Sigmoid colon (tissue), 7 donors: ENCODE data around the gene PLXNA4. TPM values are rescaled to one million over a fixed set of nuclear protein-coding genes. Genes with fewer than 3 reads are reported as not detected.

ENCODE experiments used
- DNase-seq: peaks from one replicate; pipeline ENCODE4 v3.0.0-alpha.2; 2019
- H3K27ac ChIP-seq, 4 donors: fragments of 200-600 bp; sonication (generic); one replicate each; pipeline ENCODE4 v1.5.1; 2016 to 2019; ENCODE audit warnings: mild to moderate bottlenecking in 1 of 4
- H3K27me3 ChIP-seq, 3 donors: fragments of 200-600 bp; sonication (generic); one replicate each; pipeline ENCODE4 v1.5.1; 2019; ENCODE audit warnings: mild to moderate bottlenecking in 1 of 3
- H3K36me3 ChIP-seq, 4 donors: fragments of 200-600 bp; sonication (generic); one replicate each; pipeline ENCODE4 v1.5.1; 2016 to 2019
- H3K4me1 ChIP-seq, 4 donors: fragments of 200-600 bp; sonication (generic); one replicate each; pipeline ENCODE4 v1.5.1; 2017 to 2019
- H3K4me3 ChIP-seq, 4 donors: fragments of 200-600 bp; sonication (generic); one replicate each; pipeline ENCODE4 v1.5.1; 2017 to 2019; ENCODE audit warnings: mild to moderate bottlenecking in 2 of 4, moderate library complexity in 1 of 4
- H3K9me3 ChIP-seq, 4 donors: fragments of 200-600 bp in 3 of 4; sonication (generic) in 3 of 4; one replicate each; pipeline versions ENCODE4 v1.5.1 to v1.6.1; 2013 to 2019
- EP300 ChIP-seq, 4 donors: sonication (generic); formaldehyde crosslinking; IDR thresholded peaks; one replicate each; pipeline ENCODE4 v1.6.1; 2017; ENCODE audit warnings: antibody characterized with exemption in 4 of 4
- POLR2A ChIP-seq, 2 donors: fragments of 450-650 bp; IDR thresholded peaks; one replicate each; pipeline ENCODE4 v1.6.1; 2016; ENCODE audit warnings: antibody characterized with exemption in 2 of 2, mild to moderate bottlenecking in 2 of 2, moderate library complexity in 2 of 2
- POLR2AphosphoS5 ChIP-seq, 4 donors: sonication (generic); formaldehyde crosslinking; IDR thresholded peaks; one replicate each; pipeline ENCODE4 v1.6.1; 2017; ENCODE audit warnings: antibody characterized with exemption in 4 of 4
- WGBS, 2 donors: extraction: QIAGEN DNeasy Blood & Tissue Kit; methylation state at CpG; one replicate each; pipeline ENCODE4 v1.1.7; 2013; 5-methylcytosine and 5-hydroxymethylcytosine counted together
- intact Hi-C: fragments of 100-400 bp; cut with DNase I; formaldehyde crosslinking; loops from one replicate; pipeline ENCODE4 v1.15.1; 2023
- polyA plus RNA-seq, 3 donors: library from polyadenylated mRNA; stranded (reverse); fragments of 200-250 nt; gene quantifications; one replicate each; pipeline ENCODE4 v1.2.3, GENCODE V29; 2013
- total RNA-seq, 4 donors: library from RNA; depleted of rRNA; stranded (reverse); fragments of >200 nt; gene quantifications; one replicate each; pipeline ENCODE4 v1.1.0, GENCODE V29; 2016
- TF ChIP-seq, protein P1 (sequence below), 4 experiments: fragments of 450-650 bp in 3 of 4; fragments of 200-600 bp in 1 of 4; IDR thresholded peaks; one replicate each; pipeline ENCODE4 v1.5.1; 2016 to 2019; ENCODE audit warnings: antibody characterized with exemption in 4 of 4, mild to moderate bottlenecking in 3 of 4, moderate library complexity in 2 of 4
- donor health status: healthy with polysubstance abuse.
- donor health status: Bipolar disorder and iron deficiency.
- donor health status: healthy.

PLXNA4 gene
- total and polyA plus RNA-seq, 7 donors: under 0.01 to 10.5 (median 3.7) TPM; not detected in 1

GRCh38 chr7:132080967-132081668 is 495.2 kb downstream of the PLXNA4 start:
- peak; percentile 80 for DNase-seq
- H3K27ac ChIP-seq: peak overlapping the region; percentile 12 to 73 (median 62)
- TF ChIP-seq POLR2A (IDR thresholded peaks at IDR 0.05) (no peak), POLR2AphosphoS5 (IDR thresholded peaks at IDR 0.05) (peak in 3 of 4 donors; percentile 43 to 80 (median 65))
- H3K9me3 ChIP-seq: no peaks in the 10 kb centered on the region
- no peaks in the 10 kb centered on the region for H3K36me3 ChIP-seq
- peaks cover 0 to 41% (median 29%) of the 10 kb centered on the region in 4 donors for H3K4me1 ChIP-seq
- intact Hi-C loops: no loop called here
- 65 to 67% methylated on average over 6 of the region's 6 CpGs for WGBS, 2 donors
- H3K27me3 ChIP-seq: no peaks in the 10 kb centered on the region
- H3K4me3 ChIP-seq: no peak overlapping the region

- Histone ChIP-seq H3K27ac (peak overlapping the region in 3 of 4 donors; percentile 61 to 73 (median 62)), H3K36me3 (no peaks in the 10 kb centered on the region), H3K9me3 (no peaks in the 10 kb centered on the region), H3K27me3 (no peaks in the 10 kb centered on the region), H3K4me3 (no peak overlapping the region), H3K4me1 (peaks cover 0 to 41% (median 29%) of the 10 kb centered on the region in 4 donors)
- no peak for TF ChIP-seq POLR2A (IDR thresholded peaks at IDR 0.05)
- TF ChIP-seq POLR2AphosphoS5 (IDR thresholded peaks at IDR 0.05): no peak
- TF ChIP-seq, protein P1, sequence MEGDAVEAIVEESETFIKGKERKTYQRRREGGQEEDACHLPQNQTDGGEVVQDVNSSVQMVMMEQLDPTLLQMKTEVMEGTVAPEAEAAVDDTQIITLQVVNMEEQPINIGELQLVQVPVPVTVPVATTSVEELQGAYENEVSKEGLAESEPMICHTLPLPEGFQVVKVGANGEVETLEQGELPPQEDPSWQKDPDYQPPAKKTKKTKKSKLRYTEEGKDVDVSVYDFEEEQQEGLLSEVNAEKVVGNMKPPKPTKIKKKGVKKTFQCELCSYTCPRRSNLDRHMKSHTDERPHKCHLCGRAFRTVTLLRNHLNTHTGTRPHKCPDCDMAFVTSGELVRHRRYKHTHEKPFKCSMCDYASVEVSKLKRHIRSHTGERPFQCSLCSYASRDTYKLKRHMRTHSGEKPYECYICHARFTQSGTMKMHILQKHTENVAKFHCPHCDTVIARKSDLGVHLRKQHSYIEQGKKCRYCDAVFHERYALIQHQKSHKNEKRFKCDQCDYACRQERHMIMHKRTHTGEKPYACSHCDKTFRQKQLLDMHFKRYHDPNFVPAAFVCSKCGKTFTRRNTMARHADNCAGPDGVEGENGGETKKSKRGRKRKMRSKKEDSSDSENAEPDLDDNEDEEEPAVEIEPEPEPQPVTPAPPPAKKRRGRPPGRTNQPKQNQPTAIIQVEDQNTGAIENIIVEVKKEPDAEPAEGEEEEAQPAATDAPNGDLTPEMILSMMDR (IDR thresholded peaks at IDR 0.05): no peak
- TF ChIP-seq EP300 (IDR thresholded peaks at IDR 0.05): no peak
- no peak for DNase-seq
- intact Hi-C loops: no loop called here
- WGBS, 2 donors: 45 to 81% methylated on average over 1 of the region's 1 CpG
Observed at GRCh38 chr7:132080467-132080866, 495.8 kb downstream of the PLXNA4 start.

DNA sequence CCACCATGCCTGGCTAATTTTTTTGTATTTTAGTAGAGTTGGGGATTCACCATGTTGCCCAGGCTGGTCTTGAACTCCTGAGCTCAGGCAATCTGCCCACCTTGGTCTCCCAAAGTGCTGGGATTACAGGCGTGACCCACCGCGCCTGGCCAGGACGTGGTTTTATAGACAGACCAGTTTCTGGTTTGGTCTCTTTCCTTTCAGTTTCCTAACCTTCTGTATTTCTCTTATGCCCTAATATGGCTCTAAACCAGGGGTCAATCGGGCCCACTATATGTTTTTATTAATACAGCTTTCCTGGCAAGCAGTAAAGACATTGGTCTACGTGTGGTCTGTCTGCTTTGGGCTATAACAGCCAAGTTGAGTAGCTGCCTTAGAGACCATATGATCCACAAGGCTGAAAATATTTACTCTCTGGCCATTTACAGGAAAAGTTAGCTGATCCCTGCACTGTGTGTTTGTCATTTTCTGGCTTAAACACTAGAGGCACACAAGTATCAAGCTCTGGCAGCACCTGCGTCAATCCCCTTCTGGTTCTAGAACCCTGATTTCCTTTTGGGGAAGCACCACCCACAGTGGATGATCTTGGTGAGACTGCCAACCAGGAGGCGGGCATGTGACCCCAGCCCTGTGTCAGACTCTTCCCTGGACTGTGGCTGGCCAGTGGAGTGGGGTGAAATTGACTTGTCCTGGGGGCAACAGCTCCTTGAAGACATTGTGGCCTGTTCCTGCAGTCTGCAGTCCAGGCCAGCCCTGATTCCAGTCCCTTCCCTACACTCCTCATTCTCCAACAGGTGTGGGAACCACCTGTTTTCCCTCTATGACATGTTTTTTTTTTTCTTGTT is 497.2 kb downstream of the PLXNA4 start:
- intact Hi-C loops: no loop called here
- Histone ChIP-seq H3K27ac (peak overlapping the region in 1 of 4 donors; percentile 73), H3K9me3 (no peaks in the 10 kb centered on the region), H3K36me3 (no peaks in the 10 kb centered on the region), H3K4me3 (no peak overlapping the region), H3K4me1 (peaks cover 0 to 41% (median 29%) of the 10 kb centered on the region in 4 donors), H3K27me3 (no peaks in the 10 kb centered on the region)
- peak; percentile 55 for DNase-seq
- TF ChIP-seq POLR2AphosphoS5 (IDR thresholded peaks at IDR 0.05) (no peak), EP300 (IDR thresholded peaks at IDR 0.05) (no peak), POLR2A (IDR thresholded peaks at IDR 0.05) (no peak)
- TF ChIP-seq, protein P1 (IDR thresholded peaks at IDR 0.05): no peak
- 66 to 67% methylated on average over 8 of the region's 8 CpGs for WGBS, 2 donors

GRCh38 chr7:132077971-132078685 is 498.1 kb downstream of the PLXNA4 start:
- TF ChIP-seq, protein P1 (IDR thresholded peaks at IDR 0.05): no peak
- TF ChIP-seq EP300 (IDR thresholded peaks at IDR 0.05) (no peak), POLR2A (IDR thresholded peaks at IDR 0.05) (no peak), POLR2AphosphoS5 (IDR thresholded peaks at IDR 0.05) (peak; percentile 52 to 80 (median 70))
- WGBS, 2 donors: 82 to 85% methylated on average over 7 of the region's 7 CpGs
- Histone ChIP-seq H3K36me3 (no peaks in the 10 kb centered on the region), H3K27ac (no peak overlapping the region), H3K9me3 (no peaks in the 10 kb centered on the region), H3K4me1 (peaks cover 0 to 41% (median 29%) of the 10 kb centered on the region in 4 donors), H3K27me3 (no peaks in the 10 kb centered on the region), H3K4me3 (no peak overlapping the region)
- intact Hi-C loops: no loop called here
- peak; percentile 79 for DNase-seq
